ENCODE measurements around the gene DCLRE1C.
"Not testable (repeated sequence)": the region's sequence is repeated elsewhere in the genome, so short reads cannot be mapped to it uniquely, and the experiment has no call there.

The DCLRE1C gene

GRCh38 chr10:14942950-14943338 lies 11.0 kb downstream of the DCLRE1C start:
- not testable (repeated sequence) for DNase-seq

- not testable (repeated sequence) for DNase-seq
These were observed 11.5 kb downstream of the DCLRE1C start for GRCh38 chr10:14942147-14942949.

- not testable (repeated sequence) for DNase-seq
These were observed 14.9 kb downstream of the DCLRE1C start for GRCh38 chr10:14938971-14939370.

GRCh38 chr10:14936584-14936983 lies 17.3 kb downstream of the DCLRE1C start:
- no peak for DNase-seq

- no peak for DNase-seq
These were observed 23.3 kb downstream of the DCLRE1C start for GRCh38 chr10:14930610-14931009.

GRCh38 chr10:14926722-14927416 lies 27.0 kb downstream of the DCLRE1C start:
- no peak for DNase-seq

GRCh38 chr10:14926061-14926470 lies 27.8 kb downstream of the DCLRE1C start:
- DNase-seq = no peak

GRCh38 chr10:14925268-14925667 lies 28.6 kb downstream of the DCLRE1C start:
- no peak for DNase-seq

GRCh38 chr10:14924013-14924412 lies 29.9 kb downstream of the DCLRE1C start:
- DNase-seq = no peak

GRCh38 chr10:14918964-14919363 lies 34.9 kb downstream of the DCLRE1C start:
- DNase-seq = no peak

GRCh38 chr10:14917827-14918226 lies 36.1 kb downstream of the DCLRE1C start:
- no peak for DNase-seq

- DNase-seq = no peak
These were observed 37.3 kb downstream of the DCLRE1C start for GRCh38 chr10:14916600-14916999.

- DNase-seq = no peak
These were observed 42.1 kb downstream of the DCLRE1C start for GRCh38 chr10:14911801-14912200.

- DNase-seq = no peak
These were observed 42.9 kb downstream of the DCLRE1C start for GRCh38 chr10:14910953-14911352.

- DNase-seq = no peak
These were observed 44.8 kb downstream of the DCLRE1C start for GRCh38 chr10:14909101-14909500.

GRCh38 chr10:14907591-14907990 lies 46.3 kb downstream of the DCLRE1C start:
- not testable (repeated sequence) for DNase-seq

- no peak for DNase-seq
These were observed 47.1 kb downstream of the DCLRE1C start for GRCh38 chr10:14906765-14907164.

- no peak for DNase-seq
These were observed 48.0 kb downstream of the DCLRE1C start for GRCh38 chr10:14905890-14906289.

GRCh38 chr10:14904864-14905263 lies 49.0 kb downstream of the DCLRE1C start:
- DNase-seq = no peak

- peak in 1 of 2 experiments; percentile 3 for DNase-seq
These were observed 49.6 kb downstream of the DCLRE1C start for GRCh38 chr10:14904316-14904732.

GRCh38 chr10:14891151-14891550 lies 62.7 kb downstream of the DCLRE1C start:
- DNase-seq = no peak

GRCh38 chr10:14889318-14889717 lies 64.6 kb downstream of the DCLRE1C start:
- no peak for DNase-seq

- no peak for DNase-seq
These were observed 69.8 kb downstream of the DCLRE1C start for GRCh38 chr10:14884082-14884481.

- DNase-seq = no peak
These were observed 73.7 kb downstream of the DCLRE1C start for GRCh38 chr10:14880229-14880628.

GRCh38 chr10:14879928-14880193 lies 74.0 kb downstream of the DCLRE1C start:
- no peak for DNase-seq
